ENCODE results near the gene FOSL2. TPM values are rescaled to one million over a fixed set of nuclear protein-coding genes. Genes with fewer than 3 reads are reported as not detected.

Gene FOSL2
- total RNA-seq, 3 donors from 2014 or later: 71.5 to 98.6 (median 90.4) TPM

- H3K4me3 Mint-ChIP-seq: no peak overlapping the region
- DNase-seq (no peak), ATAC-seq (no peak)
- no peaks in the 10 kb centered on the region for H3K9me3 Mint-ChIP-seq
- peaks cover 39% of the 10 kb centered on the region for H3K36me3 Mint-ChIP-seq (ENCODE audit: insufficient read depth)
- H3K4me1 Mint-ChIP-seq (ENCODE audit: low read depth): peaks cover 32% of the 10 kb centered on the region
- no peaks in the 10 kb centered on the region for H3K27me3 Mint-ChIP-seq (ENCODE audit: low read depth)
Measured at GRCh38 chr2:28413899-28414295, 21.2 kb downstream of the FOSL2 start.

GRCh38 chr2:28414583-28414982 lies 21.9 kb downstream of the FOSL2 start:
- Mint-ChIP-seq H3K4me1 (ENCODE audit: low read depth) (peaks cover 25% of the 10 kb centered on the region), H3K4me3 (no peak overlapping the region), H3K27me3 (ENCODE audit: low read depth) (no peaks in the 10 kb centered on the region), H3K36me3 (ENCODE audit: insufficient read depth) (peaks cover 35% of the 10 kb centered on the region), H3K9me3 (no peaks in the 10 kb centered on the region)
- no peak for DNase-seq
- no peak for ATAC-seq

- Mint-ChIP-seq H3K9me3 (no peaks in the 10 kb centered on the region), H3K36me3 (ENCODE audit: insufficient read depth) (peaks cover 33% of the 10 kb centered on the region), H3K4me3 (no peak overlapping the region), H3K4me1 (ENCODE audit: low read depth) (peaks cover 21% of the 10 kb centered on the region), H3K27me3 (ENCODE audit: low read depth) (no peaks in the 10 kb centered on the region)
- ATAC-seq (no peak), DNase-seq (no peak)
Measured at GRCh38 chr2:28415010-28415409, 22.4 kb downstream of the FOSL2 start.

GRCh38 chr2:28415715-28416114 lies 23.1 kb downstream of the FOSL2 start:
- no peak for ATAC-seq
- no peaks in the 10 kb centered on the region for H3K9me3 Mint-ChIP-seq
- H3K4me3 Mint-ChIP-seq: no peak overlapping the region
- no peaks in the 10 kb centered on the region for H3K27me3 Mint-ChIP-seq (ENCODE audit: low read depth)
- peaks cover 14% of the 10 kb centered on the region for H3K4me1 Mint-ChIP-seq (ENCODE audit: low read depth)
- peaks cover 28% of the 10 kb centered on the region for H3K36me3 Mint-ChIP-seq (ENCODE audit: insufficient read depth)
- DNase-seq: no peak

- no peak for ATAC-seq
- H3K9me3 Mint-ChIP-seq: no peaks in the 10 kb centered on the region
- peaks cover 9% of the 10 kb centered on the region for H3K36me3 Mint-ChIP-seq (ENCODE audit: insufficient read depth)
Measured at GRCh38 chr2:28419003-28419402, 26.3 kb downstream of the FOSL2 start.

GRCh38 chr2:28419443-28420270 lies 27.0 kb downstream of the FOSL2 start:
- H3K36me3 Mint-ChIP-seq (ENCODE audit: insufficient read depth): peaks cover 9% of the 10 kb centered on the region
- ATAC-seq (no peak), DNase-seq (no peak)
- peaks cover 27% of the 10 kb centered on the region for H3K4me1 Mint-ChIP-seq (ENCODE audit: low read depth)
- no peak overlapping the region for H3K4me3 Mint-ChIP-seq
- H3K27me3 Mint-ChIP-seq (ENCODE audit: low read depth): no peaks in the 10 kb centered on the region
- H3K9me3 Mint-ChIP-seq: no peaks in the 10 kb centered on the region

More at GRCh38 chr2:28419003-28419402, 26.3 kb downstream of the FOSL2 start:
- Mint-ChIP-seq H3K27me3 (ENCODE audit: low read depth) (no peaks in the 10 kb centered on the region), H3K4me3 (no peak overlapping the region), H3K4me1 (ENCODE audit: low read depth) (peaks cover 20% of the 10 kb centered on the region)
- no peak for DNase-seq

- ATAC-seq (no peak), DNase-seq (no peak)
- H3K27me3 Mint-ChIP-seq (ENCODE audit: low read depth): no peaks in the 10 kb centered on the region
- H3K4me1 Mint-ChIP-seq (ENCODE audit: low read depth): peaks cover 36% of the 10 kb centered on the region
- no peaks in the 10 kb centered on the region for H3K9me3 Mint-ChIP-seq
- H3K4me3 Mint-ChIP-seq: no peak overlapping the region
- peaks cover 4% of the 10 kb centered on the region for H3K36me3 Mint-ChIP-seq (ENCODE audit: insufficient read depth)
Measured at GRCh38 chr2:28420722-28421121, 28.1 kb downstream of the FOSL2 start.

GRCh38 chr2:28422908-28423741 lies 30.5 kb downstream of the FOSL2 start:
- DNase-seq: no peak
- Mint-ChIP-seq H3K9me3 (no peaks in the 10 kb centered on the region), H3K4me1 (ENCODE audit: low read depth) (peaks cover 41% of the 10 kb centered on the region), H3K27me3 (ENCODE audit: low read depth) (no peaks in the 10 kb centered on the region), H3K36me3 (ENCODE audit: insufficient read depth) (no peaks in the 10 kb centered on the region), H3K4me3 (peak overlapping the region; percentile 14)
- ATAC-seq: peak in 1 of 2 donors; percentile 9

GRCh38 chr2:28423856-28424605 lies 31.4 kb downstream of the FOSL2 start:
- Mint-ChIP-seq H3K36me3 (ENCODE audit: insufficient read depth) (no peaks in the 10 kb centered on the region), H3K27me3 (ENCODE audit: low read depth) (no peaks in the 10 kb centered on the region)
- peak; percentile 73 to 78 for ATAC-seq

GRCh38 chr2:28424799-28425463 lies 32.3 kb downstream of the FOSL2 start:
- Mint-ChIP-seq H3K27me3 (ENCODE audit: low read depth) (no peaks in the 10 kb centered on the region), H3K4me1 (ENCODE audit: low read depth) (peaks cover 41% of the 10 kb centered on the region), H3K9me3 (no peaks in the 10 kb centered on the region), H3K36me3 (ENCODE audit: insufficient read depth) (no peaks in the 10 kb centered on the region), H3K4me3 (no peak overlapping the region)
- DNase-seq: no peak
- peak; percentile 63 to 64 for ATAC-seq

More at GRCh38 chr2:28423856-28424605, 31.4 kb downstream of the FOSL2 start:
- Mint-ChIP-seq H3K4me1 (ENCODE audit: low read depth) (peaks cover 41% of the 10 kb centered on the region), H3K4me3 (peak overlapping the region; percentile 8), H3K9me3 (no peaks in the 10 kb centered on the region)
- DNase-seq: no peak

- no peak for ATAC-seq
- no peak for DNase-seq
- no peaks in the 10 kb centered on the region for H3K9me3 Mint-ChIP-seq
- H3K4me3 Mint-ChIP-seq: no peak overlapping the region
- H3K36me3 Mint-ChIP-seq (ENCODE audit: insufficient read depth): no peaks in the 10 kb centered on the region
- H3K4me1 Mint-ChIP-seq (ENCODE audit: low read depth): peaks cover 45% of the 10 kb centered on the region
- no peaks in the 10 kb centered on the region for H3K27me3 Mint-ChIP-seq (ENCODE audit: low read depth)
Measured at GRCh38 chr2:28425464-28425835, 32.8 kb downstream of the FOSL2 start.

- H3K4me1 Mint-ChIP-seq (ENCODE audit: low read depth): peaks cover 46% of the 10 kb centered on the region
- H3K9me3 Mint-ChIP-seq: no peaks in the 10 kb centered on the region
- H3K4me3 Mint-ChIP-seq: no peak overlapping the region
- H3K36me3 Mint-ChIP-seq (ENCODE audit: insufficient read depth): no peaks in the 10 kb centered on the region
- ATAC-seq (no peak), DNase-seq (no peak)
- H3K27me3 Mint-ChIP-seq (ENCODE audit: low read depth): no peaks in the 10 kb centered on the region
Measured at GRCh38 chr2:28427741-28428415, 35.2 kb downstream of the FOSL2 start.

GRCh38 chr2:28428486-28428885 lies 35.8 kb downstream of the FOSL2 start:
- Mint-ChIP-seq H3K4me3 (no peak overlapping the region), H3K4me1 (ENCODE audit: low read depth) (peaks cover 40% of the 10 kb centered on the region), H3K9me3 (no peaks in the 10 kb centered on the region), H3K27me3 (ENCODE audit: low read depth) (no peaks in the 10 kb centered on the region), H3K36me3 (ENCODE audit: insufficient read depth) (no peaks in the 10 kb centered on the region)
- ATAC-seq (no peak), DNase-seq (no peak)
